Stomach (tissue), 4 donors: ENCODE measurements around the gene GALNT13.

Experiments
- CTCF ChIP-seq, 7 experiments: fragments of 450-650 bp in 4 of 7; fragments of 200-600 bp in 3 of 7; sonication (generic) in 3 of 7; IDR thresholded peaks; one replicate each; pipeline ENCODE4 v1.5.1; 2016 to 2019; ENCODE audit warnings: antibody characterized with exemption in 7 of 7, control low read depth in 2 of 7, mild to moderate bottlenecking in 1 of 7
- EP300 ChIP-seq: sonication (generic); formaldehyde crosslinking; IDR thresholded peaks from one replicate; pipeline ENCODE4 v1.6.1; 2017; ENCODE audit warnings: antibody characterized with exemption
- POLR2AphosphoS5 ChIP-seq, 3 donors: sonication (generic); formaldehyde crosslinking; IDR thresholded peaks; one replicate each; pipeline ENCODE4 v1.6.1; 2016; ENCODE audit warnings: antibody characterized with exemption in 3 of 3

DNA sequence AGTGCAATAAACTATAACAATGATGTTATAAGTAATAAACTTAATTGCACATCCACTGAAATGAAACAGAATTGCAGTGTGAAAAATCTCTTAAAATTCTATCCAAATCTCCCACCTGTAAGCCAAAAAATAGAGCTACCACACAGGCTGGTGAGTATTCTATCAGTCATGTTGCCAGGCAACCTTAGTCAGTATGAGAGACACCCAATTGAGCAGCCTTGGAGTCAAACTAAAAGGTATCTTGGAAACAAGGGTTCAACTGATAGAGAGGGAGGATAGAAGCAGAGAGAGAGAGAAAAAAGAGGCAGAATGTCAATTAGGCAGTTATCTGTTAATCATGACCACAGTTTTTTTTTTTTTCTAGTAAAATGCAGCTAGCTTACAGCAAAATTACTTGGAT lies 45.8 kb downstream of the GALNT13 start:
- TF ChIP-seq CTCF (IDR thresholded peaks at IDR 0.05): no peak
- TF ChIP-seq POLR2AphosphoS5 (IDR thresholded peaks at IDR 0.05): no peak
- no peak for TF ChIP-seq EP300
